Immature natural killer cell (primary cell): ENCODE results near the gene PDXP. TPM values are rescaled to one million over a fixed set of nuclear protein-coding genes. Genes with fewer than 3 reads are reported as not detected.

Source experiments
- DNase-seq, 3 donors: peaks; one replicate each; pipeline ENCODE4 v3.0.0; 2022; ENCODE audit warnings: mixed read lengths in 1 of 3
- H3K27ac Mint-ChIP-seq, 6 donors: one replicate each; pipeline ENCODE4 v1.8.0; 2020; ENCODE audit warnings: mixed read lengths in 6 of 6, mild to moderate bottlenecking in 5 of 6, inconsistent platforms in 4 of 6, moderate library complexity in 3 of 6
- H3K27me3 Mint-ChIP-seq, 3 donors: one replicate each; pipeline ENCODE4 v1.8.0; 2020 to 2021; ENCODE audit warnings: low read depth in 3 of 3, mild to moderate bottlenecking in 3 of 3, mixed read lengths in 3 of 3, moderate library complexity in 3 of 3, inconsistent platforms in 1 of 3
- H3K36me3 Mint-ChIP-seq, 3 donors: one replicate each; pipeline ENCODE4 v1.8.0; 2020; ENCODE audit warnings: mixed read lengths in 3 of 3, inconsistent platforms in 2 of 3, mild to moderate bottlenecking in 2 of 3
- H3K4me1 Mint-ChIP-seq, 2 donors: one replicate each; pipeline ENCODE4 v1.8.0; 2020; ENCODE audit warnings: inconsistent platforms in 2 of 2, mild to moderate bottlenecking in 2 of 2, mixed read lengths in 2 of 2, moderate library complexity in 1 of 2
- H3K4me3 Mint-ChIP-seq, 5 donors: one replicate each; pipeline ENCODE4 v1.8.0; 2020; ENCODE audit warnings: mild to moderate bottlenecking in 5 of 5, mixed read lengths in 5 of 5, inconsistent platforms in 3 of 5, moderate library complexity in 3 of 5
- H3K9me3 Mint-ChIP-seq, 6 donors: one replicate each; pipeline ENCODE4 v1.8.0; 2020; ENCODE audit warnings: mild to moderate bottlenecking in 6 of 6, mixed read lengths in 6 of 6, inconsistent platforms in 4 of 6, moderate library complexity in 3 of 6
- polyA plus RNA-seq, 3 donors: library from polyadenylated mRNA; unstranded; fragments of 300-500 nt; fragmentation: Illumina TruSeq; gene quantifications; one replicate each; pipeline ENCODE4 v1.2.3, GENCODE V29; 2021

Gene PDXP
- polyA plus RNA-seq, 3 donors from 2014 or later = 2.2 to 13.2 (median 7.7) TPM

- peak overlapping the region; percentile 73 to 85 (median 79) for H3K4me3 Mint-ChIP-seq
- H3K36me3 Mint-ChIP-seq = no peaks in the 10 kb centered on the region
Observed at GRCh38 chr22:37659897-37660708, 1.6 kb downstream of the PDXP start.

GRCh38 chr22:37660709-37661045 is 2.2 kb downstream of the PDXP start:
- no peaks in the 10 kb centered on the region for H3K36me3 Mint-ChIP-seq
- no peak for DNase-seq
- H3K9me3 Mint-ChIP-seq = no peaks in the 10 kb centered on the region
- peaks cover 3 to 7% (median 6%) of the 10 kb centered on the region in 3 donors for H3K27me3 Mint-ChIP-seq
- H3K4me3 Mint-ChIP-seq = peak overlapping the region in 4 of 5 donors; percentile 73 to 85 (median 78)
- peak overlapping the region in 4 of 6 donors; percentile 53 to 78 (median 63) for H3K27ac Mint-ChIP-seq
- peaks cover 42 to 44% of the 10 kb centered on the region in 2 donors for H3K4me1 Mint-ChIP-seq

More at GRCh38 chr22:37659897-37660708, 1.6 kb downstream of the PDXP start:
- peaks cover 41 to 43% of the 10 kb centered on the region in 2 donors for H3K4me1 Mint-ChIP-seq
- H3K27me3 Mint-ChIP-seq = peaks cover 3 to 8% (median 6%) of the 10 kb centered on the region in 3 donors
- DNase-seq = no peak
- H3K27ac Mint-ChIP-seq = peak overlapping the region in 4 of 6 donors; percentile 53 to 78 (median 67)
- H3K9me3 Mint-ChIP-seq = no peaks in the 10 kb centered on the region

DNA sequence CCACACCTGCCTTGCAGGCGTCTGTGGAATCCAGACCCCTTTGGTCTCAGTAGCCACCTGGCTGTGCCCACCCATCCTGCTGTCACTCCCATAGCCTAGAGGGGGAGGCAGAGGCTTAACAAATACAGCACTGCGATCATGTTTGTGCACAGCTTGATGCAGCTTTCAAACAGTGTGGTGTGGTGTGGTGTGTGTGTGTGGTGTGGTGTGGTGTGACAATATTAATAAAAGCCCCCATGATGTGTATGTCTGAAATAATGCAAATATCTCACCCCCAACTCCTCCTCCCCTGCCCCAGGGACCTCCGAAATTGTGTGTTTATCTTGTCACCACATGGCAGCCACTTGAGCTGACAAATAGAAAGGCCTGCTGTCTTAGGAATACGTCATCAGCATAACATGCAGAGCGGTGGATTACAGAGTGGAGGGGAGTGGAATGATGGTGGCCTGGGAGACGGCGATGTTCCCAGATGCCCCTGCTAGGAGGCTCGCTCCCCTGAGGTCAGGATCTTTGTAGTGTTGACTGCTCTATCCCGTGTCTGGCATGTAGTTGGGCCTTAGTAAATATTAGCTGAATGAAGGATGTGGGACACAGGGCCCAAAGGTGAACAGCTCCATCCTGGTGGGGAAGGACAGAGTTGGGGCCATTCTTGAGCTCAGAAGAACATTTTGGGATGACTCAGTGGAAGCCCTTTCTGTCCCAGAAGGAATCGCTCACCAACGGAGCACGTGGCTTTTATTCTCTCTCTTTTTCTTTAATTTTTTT is 2.8 kb downstream of the PDXP start:
- H3K36me3 Mint-ChIP-seq = no peaks in the 10 kb centered on the region
- no peaks in the 10 kb centered on the region for H3K9me3 Mint-ChIP-seq
- peak overlapping the region in 2 of 6 donors; percentile 53 to 61 for H3K27ac Mint-ChIP-seq
- no peak for DNase-seq
- peak overlapping the region in 2 of 5 donors; percentile 27 to 85 for H3K4me3 Mint-ChIP-seq
- H3K4me1 Mint-ChIP-seq = peaks cover 46 to 49% of the 10 kb centered on the region in 2 donors
- H3K27me3 Mint-ChIP-seq = peaks cover 3 to 6% (median 6%) of the 10 kb centered on the region in 3 donors

DNA sequence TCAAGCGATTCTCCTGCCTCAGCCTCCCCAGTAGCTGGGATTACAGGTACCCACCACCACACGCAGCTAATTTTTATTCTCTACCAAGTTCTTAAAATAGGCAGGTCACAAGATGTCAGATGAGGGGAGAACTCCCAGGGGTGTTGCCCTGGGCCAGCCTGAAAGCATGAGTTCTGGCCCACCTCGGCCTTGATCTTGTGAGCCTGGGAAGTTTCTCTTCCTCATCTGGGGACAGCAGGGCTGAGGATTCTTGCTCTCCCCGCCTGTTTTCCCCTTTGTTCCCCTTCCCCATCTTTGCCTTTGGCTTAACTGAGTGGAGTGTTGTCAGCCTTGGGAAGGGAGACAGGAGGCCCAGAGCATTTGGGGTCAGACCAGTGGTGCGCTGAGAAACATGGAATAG is 3.5 kb downstream of the PDXP start:
- Mint-ChIP-seq H3K27ac (peak overlapping the region in 3 of 6 donors; percentile 31 to 62 (median 40)), H3K4me1 (peaks cover 51 to 55% of the 10 kb centered on the region in 2 donors), H3K36me3 (no peaks in the 10 kb centered on the region), H3K27me3 (peaks cover 3 to 9% (median 6%) of the 10 kb centered on the region in 3 donors), H3K4me3 (no peak overlapping the region), H3K9me3 (no peaks in the 10 kb centered on the region)
- no peak for DNase-seq

GRCh38 chr22:37663521-37664140 is 5.1 kb downstream of the PDXP start:
- no peak for DNase-seq
- H3K9me3 Mint-ChIP-seq = no peaks in the 10 kb centered on the region
- H3K4me1 Mint-ChIP-seq = peaks cover 40 to 44% of the 10 kb centered on the region in 2 donors
- no peak overlapping the region for H3K27ac Mint-ChIP-seq
- H3K27me3 Mint-ChIP-seq = peaks cover 0 to 5% (median 3%) of the 10 kb centered on the region in 3 donors
- no peak overlapping the region for H3K4me3 Mint-ChIP-seq
- H3K36me3 Mint-ChIP-seq = no peaks in the 10 kb centered on the region

GRCh38 chr22:37664249-37665101 is 6.0 kb downstream of the PDXP start:
- Mint-ChIP-seq H3K4me3 (no peak overlapping the region), H3K27ac (peak overlapping the region in 1 of 6 donors; percentile 53), H3K9me3 (no peaks in the 10 kb centered on the region), H3K4me1 (peaks cover 37 to 42% of the 10 kb centered on the region in 2 donors), H3K27me3 (peaks cover 0 to 5% (median under 1%) of the 10 kb centered on the region in 3 donors), H3K36me3 (no peaks in the 10 kb centered on the region)
- no peak for DNase-seq

GRCh38 chr22:37665487-37665886 is 7.0 kb downstream of the PDXP start:
- no peak overlapping the region for H3K4me3 Mint-ChIP-seq
- no peak for DNase-seq

GRCh38 chr22:37669586-37669985 is 11.1 kb downstream of the PDXP start:
- peaks cover 0 to 5% (median 2%) of the 10 kb centered on the region in 3 donors for H3K27me3 Mint-ChIP-seq
- peaks cover 24 to 30% of the 10 kb centered on the region in 2 donors for H3K4me1 Mint-ChIP-seq
- H3K36me3 Mint-ChIP-seq = no peaks in the 10 kb centered on the region
- peak overlapping the region in 1 of 5 donors; percentile 18 for H3K4me3 Mint-ChIP-seq
- H3K27ac Mint-ChIP-seq = peak overlapping the region in 1 of 6 donors; percentile 42
- no peak for DNase-seq
- no peaks in the 10 kb centered on the region for H3K9me3 Mint-ChIP-seq

More at GRCh38 chr22:37665487-37665886, 7.0 kb downstream of the PDXP start:
- Mint-ChIP-seq H3K4me1 (peaks cover 27 to 32% of the 10 kb centered on the region in 2 donors), H3K27ac (no peak overlapping the region), H3K9me3 (no peaks in the 10 kb centered on the region), H3K27me3 (peaks cover 0 to 5% (median 0%) of the 10 kb centered on the region in 3 donors), H3K36me3 (no peaks in the 10 kb centered on the region)

GRCh38 chr22:37672206-37672919 is 13.8 kb downstream of the PDXP start:
- no peaks in the 10 kb centered on the region for H3K9me3 Mint-ChIP-seq
- peaks cover 32 to 37% of the 10 kb centered on the region in 2 donors for H3K4me1 Mint-ChIP-seq
- no peak for DNase-seq
- H3K27ac Mint-ChIP-seq = peak overlapping the region; percentile 20 to 78 (median 52)
- H3K27me3 Mint-ChIP-seq = peaks cover 2 to 8% (median 4%) of the 10 kb centered on the region in 3 donors
- no peaks in the 10 kb centered on the region for H3K36me3 Mint-ChIP-seq
- peak overlapping the region in 1 of 5 donors; percentile 21 for H3K4me3 Mint-ChIP-seq

GRCh38 chr22:37672920-37673455 is 14.5 kb downstream of the PDXP start:
- H3K4me1 Mint-ChIP-seq = peaks cover 38 to 42% of the 10 kb centered on the region in 2 donors
- H3K27ac Mint-ChIP-seq = peak overlapping the region in 2 of 6 donors; percentile 64 to 78
- no peaks in the 10 kb centered on the region for H3K36me3 Mint-ChIP-seq
- peak overlapping the region in 1 of 5 donors; percentile 21 for H3K4me3 Mint-ChIP-seq
- no peaks in the 10 kb centered on the region for H3K9me3 Mint-ChIP-seq
- DNase-seq = no peak
- H3K27me3 Mint-ChIP-seq = peaks cover 2 to 9% (median 5%) of the 10 kb centered on the region in 3 donors

- DNase-seq = no peak
- peak overlapping the region; percentile 76 to 100 (median 82) for H3K27ac Mint-ChIP-seq
- peaks cover 41 to 46% of the 10 kb centered on the region in 2 donors for H3K4me1 Mint-ChIP-seq
- peaks cover 4 to 9% (median 5%) of the 10 kb centered on the region in 3 donors for H3K27me3 Mint-ChIP-seq
- peak overlapping the region; percentile 54 to 97 (median 61) for H3K4me3 Mint-ChIP-seq
- H3K9me3 Mint-ChIP-seq = no peaks in the 10 kb centered on the region
- no peaks in the 10 kb centered on the region for H3K36me3 Mint-ChIP-seq
Observed at GRCh38 chr22:37674248-37674647, 15.7 kb downstream of the PDXP start.
